HK-2 (cell line): ENCODE measurements around the gene BRCA1.
"Not testable (repeated sequence)": the region's sequence is repeated elsewhere in the genome, so short reads cannot be mapped to it uniquely, and the experiment has no call there.

Source experiments
- DNase-seq: peaks from one replicate; pipeline ENCODE4 v3.0.0-alpha.2; 2018; ENCODE audit not compliant: unreplicated experiment

BRCA1 gene

GRCh38 chr17:43134774-43135453 is 9.8 kb upstream of the BRCA1 start:
- no peak for DNase-seq

DNA sequence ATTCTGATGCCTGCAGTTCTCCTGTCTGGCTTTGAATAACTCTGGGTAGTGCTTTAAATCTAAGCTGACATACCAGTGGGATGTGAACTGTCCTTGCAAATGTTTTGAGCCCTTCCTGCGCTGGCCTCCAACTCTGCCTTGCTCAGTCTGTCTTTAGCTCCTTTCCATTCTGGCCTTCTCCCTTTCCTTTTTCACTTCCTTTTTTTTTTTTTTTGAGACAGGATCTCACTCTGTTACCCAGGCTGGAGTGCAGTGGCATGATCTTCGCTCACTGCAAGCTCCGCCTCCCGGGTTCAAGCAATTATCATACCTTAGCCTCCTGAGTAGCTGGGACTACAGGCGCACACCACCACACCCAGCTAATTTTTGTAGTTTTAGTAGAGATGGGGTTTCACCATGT is 8.3 kb upstream of the BRCA1 start:
- DNase-seq: not testable (repeated sequence)

DNA sequence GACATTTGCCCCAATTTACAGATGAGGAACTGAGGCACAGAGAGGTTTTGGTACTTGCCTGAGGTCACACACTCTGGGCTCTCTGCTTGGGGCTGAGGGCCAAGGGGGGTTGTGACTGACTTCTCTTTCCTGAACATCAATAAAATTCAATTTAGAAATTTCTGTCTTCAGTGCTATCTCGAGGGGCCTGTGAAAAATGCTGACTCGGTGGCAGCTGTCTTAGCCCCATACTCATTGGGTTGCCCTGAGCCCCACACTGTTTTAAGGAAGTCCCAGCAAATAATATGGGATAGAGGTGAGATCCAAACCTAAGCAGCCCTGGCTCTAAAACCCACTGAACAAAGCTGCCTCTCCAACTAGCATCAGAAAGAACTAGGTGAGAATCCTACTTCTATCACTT is 7.0 kb upstream of the BRCA1 start:
- no peak for DNase-seq

DNA sequence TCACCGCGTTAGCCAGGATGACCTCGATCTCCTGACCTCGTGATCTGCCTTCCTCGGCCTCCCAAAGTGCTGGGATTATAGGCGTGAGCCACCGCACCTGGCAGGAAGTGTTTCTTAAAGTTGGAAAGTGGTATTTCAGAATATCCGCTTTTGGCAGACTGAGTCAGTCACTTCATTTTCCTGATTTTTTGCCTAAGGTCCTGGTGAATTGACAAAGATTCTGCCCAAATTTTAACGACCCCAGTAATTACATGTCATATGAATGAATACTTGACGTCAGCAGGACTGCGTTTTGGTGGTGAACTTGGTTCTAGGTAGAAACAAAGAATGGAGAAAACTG is 4.5 kb upstream of the BRCA1 start:
- DNase-seq: no peak

GRCh38 chr17:43127333-43127876 is 2.2 kb upstream of the BRCA1 start:
- DNase-seq: not testable (repeated sequence)

DNA sequence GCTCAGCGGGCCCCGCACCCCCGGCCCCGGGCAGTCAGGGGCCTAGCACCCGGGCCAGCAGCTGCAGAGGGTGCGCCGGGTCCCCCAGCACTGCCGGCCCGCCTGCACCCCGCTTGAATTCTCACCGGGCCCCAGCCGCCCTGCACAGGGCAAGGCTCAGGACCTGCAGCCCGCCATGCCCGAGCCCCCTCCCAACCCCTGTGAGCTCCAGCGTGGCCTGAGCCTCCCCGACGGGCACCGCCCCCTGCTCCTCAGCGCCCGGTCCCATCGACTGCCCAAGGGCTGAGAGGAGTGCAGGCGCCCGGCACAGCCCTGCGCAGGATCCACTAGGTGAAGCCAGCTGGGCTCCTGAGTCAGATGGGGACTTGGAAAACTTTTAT is 1.7 kb upstream of the BRCA1 start:
- DNase-seq: no peak

- DNase-seq: no peak
Measured at GRCh38 chr17:43125967-43126910, 1.1 kb upstream of the BRCA1 start.

DNA sequence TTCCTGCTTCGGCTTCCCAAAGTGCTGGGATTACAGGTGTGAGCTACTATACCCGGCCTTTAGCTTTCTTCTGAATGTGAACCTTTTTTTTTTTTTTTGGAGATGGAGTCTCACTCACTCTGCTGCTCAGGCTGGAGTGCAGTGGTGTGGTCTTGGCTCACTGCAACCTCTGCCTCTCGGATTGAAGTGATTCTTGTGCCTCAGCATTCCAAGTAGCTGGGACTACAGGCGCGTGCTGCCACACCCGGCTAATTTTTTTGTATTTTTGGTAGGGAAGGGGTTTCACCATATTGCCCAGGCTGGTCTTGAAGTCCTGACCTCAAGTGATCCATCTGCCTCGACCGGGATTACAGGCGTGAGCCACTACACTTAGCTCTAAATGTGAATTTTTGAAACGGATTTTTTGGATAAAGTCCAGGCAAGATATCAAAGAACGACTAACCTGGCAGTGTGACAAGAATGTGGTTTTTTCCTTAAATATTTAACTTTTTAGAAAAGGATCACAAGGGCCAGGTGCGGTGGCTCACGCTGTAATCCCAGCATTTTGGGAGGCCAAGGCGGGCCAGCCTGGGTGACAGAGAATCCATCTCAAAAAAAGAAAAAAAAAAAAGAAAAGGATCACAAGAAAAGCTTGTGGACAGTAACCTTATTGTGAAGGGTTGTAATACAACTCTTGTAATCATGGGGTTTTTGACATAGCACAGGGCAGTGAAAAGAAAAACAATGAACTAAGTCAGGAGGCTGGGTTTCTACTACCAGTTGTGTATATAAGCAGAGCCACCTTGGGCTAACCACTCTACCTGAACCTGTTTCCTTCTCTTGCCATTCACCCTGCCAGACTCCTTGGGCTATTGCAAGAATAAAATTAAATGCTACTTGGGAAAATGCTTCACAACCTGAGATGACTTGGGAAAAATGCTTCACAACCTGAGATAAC is 6.2 kb downstream of the BRCA1 start:
- DNase-seq: no peak

GRCh38 chr17:43114151-43114552 is 11.0 kb downstream of the BRCA1 start:
- DNase-seq: peak; percentile 15

- no peak for DNase-seq
Measured at GRCh38 chr17:43106552-43106951, 18.6 kb downstream of the BRCA1 start.

GRCh38 chr17:43105146-43105545 is 20.0 kb downstream of the BRCA1 start:
- no peak for DNase-seq

GRCh38 chr17:43104665-43105064 is 20.5 kb downstream of the BRCA1 start:
- no peak for DNase-seq

DNA sequence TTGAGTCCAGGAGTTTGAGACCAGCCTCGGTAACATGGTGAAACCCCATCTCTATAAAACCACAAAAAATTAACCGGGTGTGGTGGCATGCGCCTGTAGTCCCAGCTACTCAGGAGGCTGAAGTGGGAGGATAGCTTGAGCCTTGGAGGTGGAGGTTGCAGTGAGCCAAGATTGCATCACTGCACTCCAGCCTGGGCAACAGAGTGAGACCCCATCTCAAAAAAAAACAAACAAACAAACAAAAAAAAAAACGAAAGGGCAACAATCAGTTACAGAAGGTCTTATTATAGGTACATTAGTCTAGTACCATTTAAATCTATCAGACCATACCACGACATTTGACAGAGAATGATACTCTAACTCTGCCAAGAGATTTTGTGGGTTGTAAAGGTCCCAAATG is 29.8 kb downstream of the BRCA1 start:
- DNase-seq: not testable (repeated sequence)

GRCh38 chr17:43094129-43094835 is 30.9 kb downstream of the BRCA1 start:
- no peak for DNase-seq

- DNase-seq: no peak
Measured at GRCh38 chr17:43092901-43093300, 32.3 kb downstream of the BRCA1 start.

DNA sequence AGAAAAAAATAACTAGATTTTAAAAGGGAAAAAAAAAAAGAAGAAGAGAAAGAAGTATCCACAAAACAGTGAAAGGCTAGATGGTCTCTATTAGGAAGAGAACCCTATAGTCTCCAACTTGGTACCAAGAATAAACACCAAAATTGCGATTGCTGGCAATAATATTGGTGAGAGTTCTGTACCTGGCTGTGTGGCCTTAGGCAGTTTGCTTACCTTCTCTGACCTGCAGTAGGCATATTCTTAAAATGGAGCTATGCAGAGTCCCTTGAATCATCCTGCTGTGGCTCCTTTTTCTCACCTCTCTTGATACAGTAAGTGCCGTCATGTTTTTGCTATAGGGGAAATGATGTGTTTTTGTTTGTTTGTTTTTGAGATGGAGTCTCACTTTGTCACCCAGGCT is 35.1 kb downstream of the BRCA1 start:
- DNase-seq: no peak

DNA sequence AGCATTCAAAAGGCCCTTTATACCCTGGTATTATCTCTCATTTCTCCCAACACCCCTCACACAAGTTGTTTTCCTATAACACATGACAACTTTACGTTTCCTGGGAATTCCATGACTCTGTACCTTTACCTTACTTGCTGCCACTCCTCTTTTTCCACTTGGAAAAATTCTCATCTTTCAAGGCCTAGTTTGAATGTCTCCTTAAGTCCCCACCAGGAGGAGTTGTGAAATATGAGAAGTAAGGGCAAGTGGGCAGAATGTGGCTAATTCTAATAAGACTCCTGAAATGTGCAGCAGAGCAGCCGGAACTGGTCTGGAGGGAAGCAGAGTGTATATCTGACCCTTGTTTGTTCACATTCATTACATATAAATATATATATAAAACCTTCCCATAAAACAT is 39.7 kb downstream of the BRCA1 start:
- no peak for DNase-seq

DNA sequence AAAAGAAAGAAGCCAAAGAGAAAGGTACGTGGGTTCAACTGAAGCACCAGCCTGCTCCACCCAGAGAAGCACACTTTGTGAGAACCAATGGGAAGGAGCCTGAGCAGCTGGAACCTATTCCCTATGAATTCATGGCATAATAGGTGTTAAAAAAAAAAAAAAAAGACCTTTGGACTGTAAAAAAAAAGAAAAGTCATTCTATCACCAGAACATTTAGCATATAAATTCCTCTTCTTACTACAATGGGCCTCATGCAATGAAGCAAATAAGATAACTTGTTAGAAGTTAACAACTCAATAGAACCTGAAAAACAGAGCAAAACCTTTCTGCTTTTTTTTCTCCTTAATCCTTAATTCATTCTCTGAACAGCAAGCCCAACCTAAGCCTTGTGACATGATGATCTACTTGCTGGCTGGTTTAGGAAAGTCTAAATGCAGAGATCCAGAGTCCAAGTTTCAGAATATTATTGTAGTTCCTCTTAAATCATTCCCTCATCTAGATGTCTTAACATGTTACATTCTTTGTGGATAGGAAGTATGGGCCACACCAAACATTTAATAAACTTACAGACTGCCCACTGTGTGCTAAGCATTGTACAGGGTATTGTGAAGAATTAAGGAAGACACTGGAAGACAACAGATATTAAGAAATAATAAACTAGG is 45.4 kb downstream of the BRCA1 start:
- no peak for DNase-seq

DNA sequence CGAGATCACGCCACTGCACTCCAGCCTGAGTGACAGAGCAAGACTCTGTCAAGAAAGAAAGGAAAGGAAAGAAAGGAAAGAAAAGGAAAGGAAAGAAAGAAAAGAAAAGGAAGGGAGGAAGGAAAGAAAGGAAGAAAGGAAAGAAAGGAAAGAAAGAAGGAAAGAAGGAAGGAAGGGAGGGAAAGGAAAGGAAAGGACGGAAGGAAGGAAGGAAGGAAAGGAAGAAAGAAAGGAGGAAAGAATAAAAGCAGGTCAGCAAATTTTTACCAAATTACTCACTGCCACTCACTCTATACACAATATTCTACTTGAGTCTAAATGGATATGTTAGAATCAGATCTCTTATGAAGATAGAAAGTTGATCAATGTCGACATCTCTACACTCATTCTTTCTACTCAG is 50.3 kb downstream of the BRCA1 start:
- no peak for DNase-seq

- no peak for DNase-seq
Measured at GRCh38 chr17:43070872-43071271, 54.3 kb downstream of the BRCA1 start.

DNA sequence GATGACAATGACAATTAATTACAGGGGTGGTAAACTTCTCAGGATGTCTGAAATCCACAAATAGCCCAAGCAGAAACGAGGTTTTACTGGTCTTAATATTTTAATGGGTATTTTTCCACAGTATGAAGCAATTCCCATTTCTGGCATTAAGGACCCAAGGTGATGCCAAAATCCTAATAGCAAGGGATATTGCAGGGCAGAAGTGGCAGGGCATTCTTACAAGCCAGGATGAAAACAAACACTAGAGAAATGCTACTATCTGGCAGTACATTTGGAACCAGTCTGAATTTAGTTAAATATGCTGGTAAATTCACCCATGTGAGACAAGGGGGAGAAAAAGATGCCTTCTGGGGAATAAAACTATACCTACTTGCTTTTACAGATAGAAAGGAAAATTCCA is 54.9 kb downstream of the BRCA1 start:
- DNase-seq: no peak
